ENCODE data around the gene BBS9. TPM values are rescaled to one million over a fixed set of nuclear protein-coding genes. Genes with fewer than 3 reads are reported as not detected.

Gene BBS9
- total RNA-seq, 2 experiments from 2014 or later = 16.0 to 20.4 TPM

GRCh38 chr7:33558549-33559323 is 429.4 kb downstream of the BBS9 start:
- intact Hi-C loops (cut with DNase I, micrococcal nuclease) = no loop called here
- no peak for TF ChIP-seq CTCF (IDR thresholded peaks at IDR 0.05)
- no peak for DNase-seq
- Histone ChIP-seq H3K27ac (ENCODE audit: low read depth in 1 of 2, low read length in 2 of 2) (no peak overlapping the region), H3K4me1 (ENCODE audit: insufficient read depth, low read length) (no peaks in the 10 kb centered on the region), H3K27me3 (ENCODE audit: control insufficient read depth in 1 of 2, insufficient read depth in 2 of 2, low read length in 2 of 2) (no peaks in the 10 kb centered on the region), H3K36me3 (ENCODE audit: insufficient read depth, low read length) (no peaks in the 10 kb centered on the region), H3K9me3 (ENCODE audit: control insufficient read depth in 1 of 2, insufficient read depth in 1 of 2, low read length in 2 of 2) (no peaks in the 10 kb centered on the region), H3K4me3 (ENCODE audit: low read length) (no peak overlapping the region)
- ATAC-seq (ENCODE audit: poor library complexity) = no peak
- no peaks in the 10 kb centered on the region for H3K27me3 Mint-ChIP-seq
- H3K36me3 Mint-ChIP-seq (ENCODE audit: low read depth) = no peaks in the 10 kb centered on the region
- H3K4me3 Mint-ChIP-seq = no peak overlapping the region
- ChIA-PET CTCF (no interaction called here), POLR2A (no interaction called here)
- no peak overlapping the region for H3K27ac Mint-ChIP-seq
- no peaks in the 10 kb centered on the region for H3K9me3 Mint-ChIP-seq
- H3K4me1 Mint-ChIP-seq (ENCODE audit: low read depth) = no peaks in the 10 kb centered on the region

GRCh38 chr7:33559324-33559710 is 430.0 kb downstream of the BBS9 start:
- Mint-ChIP-seq H3K27me3 (no peaks in the 10 kb centered on the region), H3K27ac (no peak overlapping the region), H3K4me3 (no peak overlapping the region), H3K36me3 (ENCODE audit: low read depth) (no peaks in the 10 kb centered on the region), H3K9me3 (no peaks in the 10 kb centered on the region), H3K4me1 (ENCODE audit: low read depth) (no peaks in the 10 kb centered on the region)
- CTCF ChIA-PET = no interaction called here
- H3K36me3 ChIP-seq (ENCODE audit: insufficient read depth, low read length) = no peaks in the 10 kb centered on the region
- H3K9me3 ChIP-seq (ENCODE audit: control insufficient read depth in 1 of 2, insufficient read depth in 1 of 2, low read length in 2 of 2) = no peaks in the 10 kb centered on the region
- H3K27me3 ChIP-seq (ENCODE audit: control insufficient read depth in 1 of 2, insufficient read depth in 2 of 2, low read length in 2 of 2) = no peaks in the 10 kb centered on the region
- no peaks in the 10 kb centered on the region for H3K4me1 ChIP-seq (ENCODE audit: insufficient read depth, low read length)
- H3K4me3 ChIP-seq (ENCODE audit: low read length) = no peak overlapping the region
- H3K27ac ChIP-seq (ENCODE audit: low read depth in 1 of 2, low read length in 2 of 2) = no peak overlapping the region
- intact Hi-C loops (cut with DNase I, micrococcal nuclease) = no loop called here
- DNase-seq = no peak
- TF ChIP-seq CTCF (IDR thresholded peaks at IDR 0.05) = no peak
- POLR2A ChIA-PET = no interaction called here
- no peak for ATAC-seq (ENCODE audit: poor library complexity)

DNA sequence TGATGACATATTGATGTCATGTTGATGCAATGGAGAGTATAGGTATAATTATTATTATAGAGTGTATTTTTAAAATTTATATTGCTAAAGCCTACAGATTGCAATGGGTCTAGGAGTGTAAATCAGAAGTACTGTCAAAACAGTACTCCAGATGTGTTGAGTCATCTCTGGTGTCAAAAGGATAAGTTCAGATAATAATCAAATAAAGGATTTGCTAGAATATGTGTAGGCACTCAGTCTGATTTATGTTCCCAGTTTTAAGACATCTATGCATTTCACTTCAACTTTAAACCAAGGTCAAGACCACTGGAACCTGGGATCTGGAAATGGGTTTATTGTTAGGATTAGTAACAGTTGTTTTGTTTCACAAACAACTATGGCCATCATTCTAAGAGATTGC is 433.6 kb downstream of the BBS9 start:
- no peaks in the 10 kb centered on the region for H3K27me3 ChIP-seq (ENCODE audit: control insufficient read depth in 1 of 2, insufficient read depth in 2 of 2, low read length in 2 of 2)
- H3K27me3 Mint-ChIP-seq = no peaks in the 10 kb centered on the region
- intact Hi-C loops (cut with DNase I, micrococcal nuclease) = no loop called here
- H3K4me3 Mint-ChIP-seq = no peak overlapping the region
- no peaks in the 10 kb centered on the region for H3K4me1 ChIP-seq (ENCODE audit: insufficient read depth, low read length)
- no peak overlapping the region for H3K4me3 ChIP-seq (ENCODE audit: low read length)
- POLR2A ChIA-PET = no interaction called here
- no peaks in the 10 kb centered on the region for H3K36me3 ChIP-seq (ENCODE audit: insufficient read depth, low read length)
- DNase-seq (no peak), ATAC-seq (ENCODE audit: poor library complexity) (no peak)
- TF ChIP-seq CTCF (IDR thresholded peaks at IDR 0.05) = no peak
- H3K9me3 ChIP-seq (ENCODE audit: control insufficient read depth in 1 of 2, insufficient read depth in 1 of 2, low read length in 2 of 2) = no peaks in the 10 kb centered on the region
- CTCF ChIA-PET = no interaction called here
- no peak overlapping the region for H3K27ac ChIP-seq (ENCODE audit: low read depth in 1 of 2, low read length in 2 of 2)
- no peaks in the 10 kb centered on the region for H3K9me3 Mint-ChIP-seq
- H3K27ac Mint-ChIP-seq = no peak overlapping the region
- peaks cover 10% of the 10 kb centered on the region for H3K36me3 Mint-ChIP-seq (ENCODE audit: low read depth)
- no peaks in the 10 kb centered on the region for H3K4me1 Mint-ChIP-seq (ENCODE audit: low read depth)
